ENCODE measurements around the gene MARCHF9. TPM values are rescaled to one million over a fixed set of nuclear protein-coding genes. Genes with fewer than 3 reads are reported as not detected.

Gene MARCHF9
- total RNA-seq, 1 experiment from 2014 or later = 19.8 TPM

- no TSS peak for BruUV-seq (replicated peaks)
- DNase-seq (ENCODE audit: low spot score) = no peak
- H3K36me3 ChIP-seq (ENCODE audit: insufficient read depth, low read length, poor library complexity, severe bottlenecking) = peaks cover 16% of the 10 kb centered on the region
- H3K9me3 ChIP-seq (ENCODE audit: low read depth, low read length, poor library complexity, severe bottlenecking) = no peaks in the 10 kb centered on the region
- peaks cover 33% of the 10 kb centered on the region for H3K4me1 ChIP-seq (ENCODE audit: insufficient read depth, low read length, poor library complexity, severe bottlenecking)
- H3K4me3 ChIP-seq (ENCODE audit: low read depth, low read length, poor library complexity, severe bottlenecking) = peak overlapping the region; percentile 60
- intact Hi-C loops (cut with micrococcal nuclease; ENCODE audit: unreplicated experiment) = no loop called here
- no peak overlapping the region for H3K27ac ChIP-seq (ENCODE audit: low read depth, low read length, poor library complexity, severe bottlenecking)
- ChIA-PET CTCF (no interaction called here), POLR2A (ENCODE audit: low non-redundant PET) (no interaction called here)
- TF ChIP-seq, protein P1, sequence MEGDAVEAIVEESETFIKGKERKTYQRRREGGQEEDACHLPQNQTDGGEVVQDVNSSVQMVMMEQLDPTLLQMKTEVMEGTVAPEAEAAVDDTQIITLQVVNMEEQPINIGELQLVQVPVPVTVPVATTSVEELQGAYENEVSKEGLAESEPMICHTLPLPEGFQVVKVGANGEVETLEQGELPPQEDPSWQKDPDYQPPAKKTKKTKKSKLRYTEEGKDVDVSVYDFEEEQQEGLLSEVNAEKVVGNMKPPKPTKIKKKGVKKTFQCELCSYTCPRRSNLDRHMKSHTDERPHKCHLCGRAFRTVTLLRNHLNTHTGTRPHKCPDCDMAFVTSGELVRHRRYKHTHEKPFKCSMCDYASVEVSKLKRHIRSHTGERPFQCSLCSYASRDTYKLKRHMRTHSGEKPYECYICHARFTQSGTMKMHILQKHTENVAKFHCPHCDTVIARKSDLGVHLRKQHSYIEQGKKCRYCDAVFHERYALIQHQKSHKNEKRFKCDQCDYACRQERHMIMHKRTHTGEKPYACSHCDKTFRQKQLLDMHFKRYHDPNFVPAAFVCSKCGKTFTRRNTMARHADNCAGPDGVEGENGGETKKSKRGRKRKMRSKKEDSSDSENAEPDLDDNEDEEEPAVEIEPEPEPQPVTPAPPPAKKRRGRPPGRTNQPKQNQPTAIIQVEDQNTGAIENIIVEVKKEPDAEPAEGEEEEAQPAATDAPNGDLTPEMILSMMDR (conservative IDR thresholded peaks at IDR 0.05; ENCODE audit: low read depth, low read length) = no peak
- no peak for TF ChIP-seq EZH2 (IDR thresholded peaks at IDR 0.05; ENCODE audit: borderline replicate concordance, low read depth, low read length, poor library complexity, severe bottlenecking)
- H3K27me3 ChIP-seq (replicated peaks; ENCODE audit: insufficient read depth, low read depth, low read length, poor library complexity) = no peaks in the 10 kb centered on the region
These were observed 221 bp downstream of the MARCHF9 start for GRCh38 chr12:57755194-57755453.

GRCh38 chr12:57755454-57756372 lies 810 bp downstream of the MARCHF9 start:
- ChIA-PET CTCF (interaction anchor here (1.1 to 1.9 kb wide), 2 partner anchors 10 to 12 kb away, joined by 3 to 10 read pairs; partner anchors contain the start of gene CYP27B1), POLR2A (ENCODE audit: low non-redundant PET) (interaction anchor here (0.6 kb wide), 1 partner anchor 52 kb away, joined by 4 read pairs; no protein-coding TSS in a partner anchor)
- Histone ChIP-seq H3K27ac (ENCODE audit: low read depth, low read length, poor library complexity, severe bottlenecking) (no peak overlapping the region), H3K9me3 (ENCODE audit: low read depth, low read length, poor library complexity, severe bottlenecking) (no peaks in the 10 kb centered on the region), H3K27me3 (replicated peaks; ENCODE audit: insufficient read depth, low read depth, low read length, poor library complexity) (no peaks in the 10 kb centered on the region), H3K4me3 (ENCODE audit: low read depth, low read length, poor library complexity, severe bottlenecking) (peak overlapping the region; percentile 60), H3K4me1 (ENCODE audit: insufficient read depth, low read length, poor library complexity, severe bottlenecking) (peaks cover 31% of the 10 kb centered on the region), H3K36me3 (ENCODE audit: insufficient read depth, low read length, poor library complexity, severe bottlenecking) (peaks cover 10% of the 10 kb centered on the region)
- no peak for TF ChIP-seq EZH2 (IDR thresholded peaks at IDR 0.05; ENCODE audit: borderline replicate concordance, low read depth, low read length, poor library complexity, severe bottlenecking)
- TF ChIP-seq, protein P1 (conservative IDR thresholded peaks at IDR 0.05; ENCODE audit: low read depth, low read length) = no peak
- BruUV-seq (replicated peaks) = no TSS peak
- no peak for DNase-seq (ENCODE audit: low spot score)
- intact Hi-C loops (cut with micrococcal nuclease; ENCODE audit: unreplicated experiment) = no loop called here

GRCh38 chr12:57756406-57757341 lies 1.8 kb downstream of the MARCHF9 start:
- no peaks in the 10 kb centered on the region for H3K27me3 ChIP-seq (replicated peaks; ENCODE audit: insufficient read depth, low read depth, low read length, poor library complexity)
- BruUV-seq (replicated peaks) = no TSS peak
- DNase-seq (ENCODE audit: low spot score) = no peak
- intact Hi-C loops (cut with micrococcal nuclease; ENCODE audit: unreplicated experiment) = no loop called here
- POLR2A ChIA-PET (ENCODE audit: low non-redundant PET) = interaction anchor here (0.6 to 0.7 kb wide), 2 partner anchors 28 to 189 kb away, joined by 4 to 17 read pairs; no protein-coding TSS in a partner anchor
- TF ChIP-seq EZH2 (IDR thresholded peaks at IDR 0.05; ENCODE audit: borderline replicate concordance, low read depth, low read length, poor library complexity, severe bottlenecking) = no peak
- TF ChIP-seq, protein P1 (conservative IDR thresholded peaks at IDR 0.05; ENCODE audit: low read depth, low read length) = peak; percentile 73
- no peaks in the 10 kb centered on the region for H3K9me3 ChIP-seq (ENCODE audit: low read depth, low read length, poor library complexity, severe bottlenecking)
- H3K36me3 ChIP-seq (ENCODE audit: insufficient read depth, low read length, poor library complexity, severe bottlenecking) = peaks cover 6% of the 10 kb centered on the region
- CTCF ChIA-PET = interaction anchor here (0.6 to 1.9 kb wide), 3 partner anchors 9 to 15 kb away, joined by 3 to 10 read pairs (median 4); partner anchors contain the start of genes CYP27B1 and METTL1
- peak overlapping the region; percentile 60 for H3K4me3 ChIP-seq (ENCODE audit: low read depth, low read length, poor library complexity, severe bottlenecking)
- no peak overlapping the region for H3K27ac ChIP-seq (ENCODE audit: low read depth, low read length, poor library complexity, severe bottlenecking)
- H3K4me1 ChIP-seq (ENCODE audit: insufficient read depth, low read length, poor library complexity, severe bottlenecking) = peaks cover 26% of the 10 kb centered on the region

Measured in A673 (cell line).